Prostate gland (tissue), 2 donors: ENCODE results near the gene EPHA2. TPM values are rescaled to one million over a fixed set of nuclear protein-coding genes. Genes with fewer than 3 reads are reported as not detected.
A peak's percentile ranks its signal among the peaks of the same experiment; 100 is the strongest.

ENCODE experiments used
- DNase-seq: peaks from one replicate; pipeline ENCODE4 v3.0.0-alpha.2; 2019; ENCODE audit warnings: low spot score
- H3K27ac ChIP-seq, 2 donors: fragments of 200-600 bp; sonication (generic); 2 replicates each; pipeline ENCODE4 v1.5.1; 2017 to 2019
- H3K27me3 ChIP-seq: fragments of 200-600 bp; sonication (generic); replicated peaks from 2 replicates; pipeline ENCODE4 v1.5.1; 2019; ENCODE audit not compliant: insufficient read depth
- H3K36me3 ChIP-seq, 2 donors: fragments of 200-600 bp; sonication (generic); 1 replicate in 1 of 2; 2 replicates in 1 of 2; pipeline versions ENCODE4 v1.5.1 to v1.8.1; 2017 to 2019
- H3K4me1 ChIP-seq: fragments of 200-600 bp; sonication (generic); replicated peaks from 2 replicates; pipeline ENCODE4 v1.5.1; 2019
- H3K4me3 ChIP-seq, 2 donors: fragments of 200-600 bp; sonication (generic); 2 replicates each; pipeline ENCODE4 v1.5.1; 2017 to 2019
- H3K9me3 ChIP-seq: fragments of 200-600 bp; sonication (generic); 2 replicates; pipeline ENCODE4 v1.5.1; 2017
- CTCF ChIP-seq, 4 experiments: fragments of 200-600 bp in 2 of 4; fragments of 450-650 bp in 2 of 4; sonication (generic) in 2 of 4; IDR thresholded peaks; 1 replicate in 3 of 4; 2 replicates in 1 of 4; pipeline ENCODE4 v1.5.1; 2016 to 2019; ENCODE audit warnings: antibody characterized with exemption in 4 of 4, mild to moderate bottlenecking in 2 of 4, moderate library complexity in 2 of 4
- POLR2A ChIP-seq: fragments of 450-650 bp; IDR thresholded peaks from one replicate; pipeline ENCODE4 v1.6.1; 2016; ENCODE audit warnings: antibody characterized with exemption, mild to moderate bottlenecking
- POLR2AphosphoS5 ChIP-seq: sonication (generic); formaldehyde crosslinking; IDR thresholded peaks from one replicate; pipeline ENCODE4 v1.6.1; 2017; ENCODE audit warnings: antibody characterized with exemption
- WGBS: methylation state at CpG from one replicate; pipeline ENCODE4 v1.1.5; 2018; 5-methylcytosine and 5-hydroxymethylcytosine counted together
- intact Hi-C: fragments of 100-400 bp; cut with DNase I; formaldehyde crosslinking; loops from one replicate; pipeline ENCODE4 v1.14.2; 2022
- total RNA-seq, 2 donors: library from RNA; depleted of rRNA; stranded (reverse); fragments of >200 nt; gene quantifications; one replicate each; pipeline ENCODE4 v1.1.0, GENCODE V29; 2016

Gene EPHA2
- total RNA-seq, 2 donors from 2014 or later = 14.8 to 17.7 TPM

- Histone ChIP-seq H3K4me3 (no peak overlapping the region), H3K4me1 (peaks cover 10% of the 10 kb centered on the region), H3K36me3 (no peaks in the 10 kb centered on the region), H3K27me3 (no peaks in the 10 kb centered on the region), H3K27ac (no peak overlapping the region), H3K9me3 (no peaks in the 10 kb centered on the region)
- intact Hi-C loops = no loop called here
- WGBS = 88% methylated on average over 3 of the region's 3 CpGs
- no peak for TF ChIP-seq POLR2AphosphoS5
- DNase-seq = no peak
Measured at GRCh38 chr1:16125483-16125882, 30.4 kb downstream of the EPHA2 start.

- intact Hi-C loops = no loop called here
- no peaks in the 10 kb centered on the region for H3K9me3 ChIP-seq
- no peak for DNase-seq
- WGBS = 79% methylated on average over 11 of the region's 11 CpGs
- TF ChIP-seq CTCF (IDR thresholded peaks at IDR 0.05) = no peak
- no peak for TF ChIP-seq POLR2AphosphoS5
- TF ChIP-seq POLR2A = no peak
- H3K36me3 ChIP-seq = no peaks in the 10 kb centered on the region
- peaks cover 10% of the 10 kb centered on the region for H3K4me1 ChIP-seq
- no peak overlapping the region for H3K4me3 ChIP-seq
- no peaks in the 10 kb centered on the region for H3K27me3 ChIP-seq
- no peak overlapping the region for H3K27ac ChIP-seq
Measured at GRCh38 chr1:16125088-16125470, 30.8 kb downstream of the EPHA2 start.

GRCh38 chr1:16124377-16125087, 31.3 kb downstream of the EPHA2 start:
- no peak overlapping the region for H3K27ac ChIP-seq
- TF ChIP-seq CTCF (IDR thresholded peaks at IDR 0.05) (no peak), POLR2A (no peak), POLR2AphosphoS5 (no peak)
- no peaks in the 10 kb centered on the region for H3K36me3 ChIP-seq
- intact Hi-C loops = no loop called here
- no peak for DNase-seq
- H3K4me1 ChIP-seq = peaks cover 10% of the 10 kb centered on the region
- no peaks in the 10 kb centered on the region for H3K27me3 ChIP-seq
- H3K9me3 ChIP-seq = no peaks in the 10 kb centered on the region
- 80% methylated on average over 18 of the region's 18 CpGs for WGBS
- no peak overlapping the region for H3K4me3 ChIP-seq

- Histone ChIP-seq H3K4me3 (no peak overlapping the region), H3K9me3 (no peaks in the 10 kb centered on the region), H3K36me3 (no peaks in the 10 kb centered on the region), H3K27me3 (no peaks in the 10 kb centered on the region), H3K4me1 (peaks cover 10% of the 10 kb centered on the region), H3K27ac (no peak overlapping the region)
- WGBS = 79% methylated on average over 6 of the region's 6 CpGs
- TF ChIP-seq POLR2AphosphoS5 = no peak
- no peak for DNase-seq
- intact Hi-C loops = no loop called here
Measured at GRCh38 chr1:16122916-16123315, 33.0 kb downstream of the EPHA2 start.

- H3K4me3 ChIP-seq = no peak overlapping the region
- H3K9me3 ChIP-seq = no peaks in the 10 kb centered on the region
- TF ChIP-seq POLR2AphosphoS5 = no peak
- no peak for TF ChIP-seq CTCF (IDR thresholded peaks at IDR 0.05)
- TF ChIP-seq POLR2A = no peak
- WGBS = 89% methylated on average over 4 of the region's 4 CpGs
- H3K36me3 ChIP-seq = no peaks in the 10 kb centered on the region
- peak overlapping the region in 1 of 2 donors; percentile 19 for H3K27ac ChIP-seq
- H3K4me1 ChIP-seq = peaks cover 10% of the 10 kb centered on the region
- H3K27me3 ChIP-seq = no peaks in the 10 kb centered on the region
- intact Hi-C loops = no loop called here
- DNase-seq = no peak
Measured at GRCh38 chr1:16122350-16122881, 33.5 kb downstream of the EPHA2 start.

- no peak for TF ChIP-seq CTCF (IDR thresholded peaks at IDR 0.05)
- no peak for TF ChIP-seq POLR2A
- peak; percentile 89 for TF ChIP-seq POLR2AphosphoS5
- Histone ChIP-seq H3K9me3 (no peaks in the 10 kb centered on the region), H3K4me1 (peaks cover 6% of the 10 kb centered on the region), H3K27me3 (no peaks in the 10 kb centered on the region), H3K36me3 (no peaks in the 10 kb centered on the region), H3K27ac (peak overlapping the region; percentile 19 to 26), H3K4me3 (no peak overlapping the region)
- peak; percentile 60 for DNase-seq
- WGBS = 39% methylated on average over 4 of the region's 4 CpGs
- intact Hi-C loops = no loop called here
Measured at GRCh38 chr1:16120940-16121410, 34.9 kb downstream of the EPHA2 start.
